GM10847 (cell line): ENCODE results near the gene NINJ2.

Experiments
- POLR2A ChIP-seq: IDR thresholded peaks from 2 replicates; pipeline ENCODE4 v1.6.1; 2011; ENCODE audit not compliant: insufficient read length; ENCODE audit errors: extremely low read depth

The NINJ2 gene

DNA sequence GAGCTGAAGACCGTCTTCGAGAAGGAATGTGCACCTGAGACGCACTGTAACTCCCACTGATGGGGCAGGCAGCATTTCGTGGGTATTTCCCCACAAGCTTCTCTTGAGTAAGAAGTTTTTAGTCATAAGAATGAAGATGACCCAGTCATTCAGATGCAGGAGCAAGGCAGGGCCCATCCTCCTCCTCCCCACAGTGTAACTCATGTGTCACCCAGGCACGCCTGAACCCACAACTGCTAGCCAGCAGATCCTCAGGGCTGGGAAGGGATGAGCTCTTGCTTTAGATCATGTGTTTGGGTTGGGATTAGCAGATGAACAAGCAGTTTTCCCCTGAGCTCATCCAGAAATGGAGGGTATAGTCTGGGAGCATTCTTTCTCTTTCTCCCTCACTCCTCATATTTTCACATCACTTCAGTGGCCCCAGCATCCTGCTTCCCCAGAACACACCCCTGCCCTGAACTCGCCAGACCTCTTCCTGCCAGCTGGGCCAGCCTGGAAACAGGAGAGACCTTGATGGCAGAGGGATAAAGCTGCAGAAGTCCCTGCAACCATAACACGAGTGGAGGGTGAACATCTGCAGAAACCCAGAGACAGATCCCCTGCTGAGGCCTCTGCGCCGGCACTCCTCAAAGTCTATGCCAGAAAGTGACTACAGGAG, 130.2 kb downstream of the NINJ2 start:
- no peak for TF ChIP-seq POLR2A

DNA sequence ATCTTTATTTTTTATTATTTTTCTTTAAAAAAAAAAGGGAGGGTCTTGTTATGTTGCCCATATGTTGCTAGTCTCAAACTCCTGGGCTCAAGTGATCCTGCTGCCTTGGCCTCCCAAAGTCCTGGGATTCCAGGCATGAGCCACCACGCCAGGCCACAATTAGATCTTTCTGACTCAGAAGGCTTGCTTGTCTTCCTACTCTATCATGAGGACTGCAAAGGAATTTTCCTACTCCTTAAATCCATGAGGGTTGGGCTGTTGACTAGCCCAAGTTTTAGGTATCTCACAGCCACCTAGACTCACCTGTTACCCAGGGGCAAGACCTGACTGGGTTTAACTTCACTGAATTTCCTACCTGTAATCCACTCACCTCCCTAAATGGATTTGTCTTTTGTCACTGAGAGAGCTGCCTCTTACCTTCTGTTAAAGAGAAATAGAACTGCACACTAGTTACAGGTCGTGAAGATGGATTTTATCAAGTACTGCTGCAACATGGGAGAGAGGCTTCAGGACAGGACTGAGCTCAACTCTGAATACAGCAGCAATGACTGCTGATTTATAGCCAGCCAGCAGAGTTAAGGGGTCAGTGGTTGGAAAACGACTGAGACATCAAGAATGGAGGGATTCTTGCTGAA, 131.2 kb downstream of the NINJ2 start:
- no peak for TF ChIP-seq POLR2A

DNA sequence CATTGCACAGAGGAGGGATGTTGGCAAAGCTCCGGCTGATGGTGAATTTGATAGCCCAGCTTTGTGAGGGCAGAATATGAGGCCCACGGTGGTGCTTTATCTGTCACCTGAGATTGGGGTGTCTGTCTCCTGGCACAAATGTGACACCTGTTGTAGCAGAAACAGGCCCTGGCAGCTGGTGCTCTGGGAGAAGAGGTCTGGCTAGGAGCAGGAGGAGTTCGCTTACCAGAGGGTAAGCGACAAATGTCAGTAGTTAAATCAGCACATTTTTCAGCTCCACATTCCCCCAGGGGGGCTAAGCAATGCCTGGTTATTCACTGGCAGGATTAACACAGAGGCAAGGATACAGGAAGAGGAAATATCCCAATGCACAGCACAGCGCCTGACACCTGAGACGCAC, 132.4 kb downstream of the NINJ2 start:
- no peak for TF ChIP-seq POLR2A

DNA sequence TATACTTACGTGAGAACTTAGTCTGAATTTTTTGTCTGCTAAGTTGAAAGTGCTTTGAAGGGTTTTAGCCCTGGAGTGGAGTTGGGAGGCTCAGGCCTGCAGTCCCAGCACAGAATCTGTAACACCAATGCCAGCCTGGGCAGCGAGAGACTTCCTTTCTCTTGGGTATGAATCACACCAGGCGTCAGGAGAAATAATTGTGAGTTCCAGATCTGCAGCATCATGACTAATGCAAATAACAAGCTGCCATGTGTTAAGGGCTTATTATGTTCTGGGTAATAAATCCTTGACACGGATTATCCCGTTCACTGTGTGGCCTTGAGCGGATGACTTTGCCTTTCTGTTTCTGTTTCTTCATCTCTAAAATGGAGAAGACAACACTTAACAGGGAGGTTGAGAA, 132.9 kb downstream of the NINJ2 start:
- no peak for TF ChIP-seq POLR2A

DNA sequence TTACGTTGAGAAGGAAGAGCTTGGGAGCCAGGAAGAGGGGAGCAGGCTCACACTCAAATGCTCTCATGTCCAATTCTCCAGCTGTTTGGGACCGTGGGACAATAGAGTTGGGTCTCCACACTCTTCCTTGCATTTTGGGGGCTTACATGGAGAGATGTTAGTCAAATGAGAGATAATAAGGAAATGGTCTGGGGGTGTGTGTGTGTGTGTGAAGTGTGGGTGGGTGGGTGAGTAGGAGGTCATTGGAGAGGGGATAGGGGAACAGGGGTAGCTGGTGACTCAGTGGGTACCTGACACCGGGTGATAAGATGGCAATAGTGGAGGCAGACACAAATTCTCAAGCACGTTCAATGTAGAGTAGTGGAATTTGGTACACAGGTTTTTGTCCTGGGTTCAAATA, 135.5 kb downstream of the NINJ2 start:
- no peak for TF ChIP-seq POLR2A

DNA sequence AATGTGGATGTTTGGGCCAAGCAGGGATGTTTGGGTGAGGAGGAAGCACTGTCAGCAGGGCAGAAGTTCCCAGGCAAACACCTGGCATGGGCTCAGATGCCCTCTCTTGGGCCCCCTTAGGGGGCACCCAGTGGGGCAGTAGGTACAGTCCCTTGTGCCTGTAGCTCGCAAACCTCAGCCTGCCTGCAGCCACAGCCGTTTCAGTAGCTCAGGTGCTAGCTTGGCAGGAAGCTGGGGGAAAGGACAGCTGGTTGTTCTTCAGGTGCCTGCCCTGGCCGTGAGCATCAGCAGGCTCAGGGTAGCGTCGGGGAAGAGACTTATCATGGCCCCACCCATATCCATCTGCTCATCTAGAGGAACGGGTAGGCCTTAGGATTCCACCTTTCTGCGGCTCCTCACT, 136.0 kb downstream of the NINJ2 start:
- no peak for TF ChIP-seq POLR2A

DNA sequence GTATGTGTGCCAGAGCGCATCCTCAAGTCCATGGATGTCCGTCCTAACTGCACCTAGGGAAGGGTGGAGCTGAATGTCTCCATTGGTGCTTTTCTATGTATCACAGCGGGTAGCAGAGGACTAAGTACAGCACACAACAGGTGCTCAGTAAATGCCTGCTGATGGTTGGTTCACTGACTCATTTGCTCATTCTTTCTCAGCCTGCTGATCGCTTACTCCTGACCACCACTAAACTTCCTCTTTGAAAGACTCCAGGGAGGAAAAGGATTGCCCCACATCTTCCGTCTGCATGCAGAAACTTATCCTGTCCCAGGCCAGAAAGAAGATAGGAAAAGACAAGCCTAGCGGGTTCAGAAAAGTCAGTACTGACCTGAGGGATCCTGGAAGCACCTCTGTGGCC, 137.2 kb downstream of the NINJ2 start:
- TF ChIP-seq POLR2A: no peak

DNA sequence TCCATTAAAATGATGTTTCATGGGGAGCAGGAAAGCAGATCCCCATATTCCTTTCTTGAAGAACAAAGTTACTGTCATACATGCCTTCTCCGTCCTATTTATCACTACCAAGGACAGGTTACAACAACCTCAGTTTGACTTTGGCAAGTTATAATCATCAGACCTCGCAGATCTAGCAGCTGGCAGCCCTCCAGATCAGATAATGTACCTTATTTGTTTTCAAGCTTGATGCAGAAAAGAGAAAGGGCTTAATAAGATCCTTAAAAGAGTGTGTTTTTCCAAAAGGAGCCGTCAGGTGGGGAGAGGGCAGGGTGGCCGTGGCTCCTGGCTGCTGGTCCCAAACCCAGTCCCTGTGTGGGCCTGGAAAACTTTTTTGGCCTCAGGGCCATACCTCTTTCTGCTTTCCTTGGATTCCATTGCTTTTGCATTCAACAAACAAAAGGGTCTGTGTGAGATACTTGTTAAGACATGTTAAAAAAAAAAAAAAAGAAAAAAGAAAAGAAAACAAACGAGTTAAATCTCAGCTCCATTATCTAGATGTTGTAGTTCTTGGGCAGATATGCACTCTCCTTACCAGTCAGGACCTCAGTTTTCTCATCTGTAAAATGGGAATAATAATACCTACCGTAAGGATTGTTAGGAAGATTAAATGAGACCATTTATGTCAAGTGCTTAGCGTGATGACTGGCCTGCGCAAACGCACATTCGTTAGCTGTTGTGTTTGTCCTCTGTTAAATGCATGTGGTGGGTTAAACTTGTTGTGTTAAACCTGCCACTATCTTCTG, 138.9 kb downstream of the NINJ2 start:
- TF ChIP-seq POLR2A: no peak

DNA sequence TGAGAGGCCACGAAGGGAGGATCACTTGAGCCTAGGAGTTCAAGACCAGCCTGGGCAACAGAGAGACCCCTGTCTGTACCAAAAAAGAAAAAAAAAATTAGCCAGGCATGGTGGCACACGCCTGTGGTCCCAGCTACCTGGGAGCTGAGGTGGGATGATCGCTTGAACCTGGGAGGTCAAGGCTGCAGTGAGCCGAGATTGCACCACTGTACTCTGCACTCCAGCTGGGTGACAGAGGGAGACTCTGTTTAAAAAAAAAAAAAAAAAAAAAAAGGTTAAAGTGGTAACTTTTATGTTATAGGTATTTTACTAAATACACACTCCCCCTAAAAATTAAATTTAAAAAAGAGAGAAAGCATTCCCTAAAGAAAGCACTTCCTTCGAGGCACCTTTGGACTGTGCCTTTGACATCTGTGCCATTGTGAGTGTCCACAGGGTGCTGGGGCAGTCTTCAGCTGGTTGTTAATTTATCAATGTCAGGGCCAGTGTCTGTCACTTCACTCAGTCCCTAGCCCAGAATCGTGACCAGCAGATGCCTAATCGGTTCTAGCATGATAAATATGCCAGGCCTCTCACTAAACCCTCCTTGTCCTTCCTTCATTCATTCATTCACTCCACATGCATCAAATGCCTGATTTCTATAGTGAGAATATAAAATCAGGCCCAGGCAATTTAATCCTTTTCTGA, 140.4 kb downstream of the NINJ2 start:
- TF ChIP-seq POLR2A: no peak

DNA sequence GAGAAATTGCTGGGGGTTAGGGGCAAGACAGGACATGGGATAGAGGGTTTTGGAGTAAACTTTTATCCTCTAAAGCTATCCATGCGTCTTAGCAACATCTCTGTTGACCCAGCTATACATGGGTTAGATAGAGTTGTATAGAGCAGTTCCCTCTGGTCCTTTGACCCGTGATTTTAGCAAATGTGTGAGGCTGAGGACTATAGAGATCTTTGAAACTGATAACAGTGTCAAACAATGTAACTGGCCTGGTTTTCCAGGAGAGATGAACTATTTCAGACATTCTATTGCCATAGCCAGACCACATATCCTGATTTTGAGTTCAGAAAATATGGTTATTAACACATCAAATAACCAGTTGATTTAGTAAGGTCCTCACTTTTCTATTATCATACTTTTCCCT, 143.1 kb downstream of the NINJ2 start:
- no peak for TF ChIP-seq POLR2A

DNA sequence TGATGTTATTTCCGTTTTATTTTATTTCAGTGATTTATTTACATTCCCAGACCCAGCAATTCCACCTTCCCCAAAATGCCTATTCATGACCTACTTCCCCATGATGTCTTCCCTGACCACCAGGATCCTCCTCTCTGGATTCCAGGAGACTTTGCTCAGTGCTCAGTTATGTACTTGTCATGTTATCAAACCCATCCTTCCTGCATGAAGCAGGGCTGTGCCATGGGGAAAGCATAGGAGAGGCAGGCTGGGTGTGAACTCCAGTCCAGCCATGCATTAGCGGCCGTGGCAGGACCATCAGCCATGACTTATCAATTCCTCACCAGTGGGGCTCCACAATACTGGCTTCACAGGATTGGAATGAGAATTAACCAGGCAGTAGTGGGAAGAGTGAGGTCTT, 145.7 kb downstream of the NINJ2 start:
- no peak for TF ChIP-seq POLR2A
